DMS114 treated with DMSO at 0.1 percent for 48 hours (cell line): Measurements from ENCODE around the gene C8A.

Experiments
- DNase-seq: peaks from one replicate; lab custom pipeline; 2025; ENCODE audit not compliant: unreplicated experiment; lab: John Stamatoyannopoulos, UW

Gene C8A

DNA sequence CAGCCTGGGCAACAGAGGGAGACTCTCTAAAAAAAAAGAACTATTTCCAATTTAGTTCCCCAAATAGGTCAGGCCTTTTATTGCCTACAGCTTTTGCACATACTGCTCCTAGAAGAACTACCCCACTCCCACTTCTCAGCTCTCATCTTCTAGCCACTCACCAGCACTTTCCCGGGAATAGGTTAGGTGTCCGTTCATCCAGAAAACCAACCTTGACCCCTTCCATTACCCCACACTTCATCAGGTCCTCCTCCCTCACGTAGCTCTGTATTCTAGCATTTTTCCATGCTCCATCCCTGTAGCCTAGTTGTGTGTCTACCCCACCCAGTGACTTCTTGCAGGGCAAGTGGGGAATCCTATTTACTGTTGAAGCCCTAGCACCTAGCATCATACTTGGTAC, 68.6 kb downstream of the C8A start:
- DNase-seq: no peak

DNA sequence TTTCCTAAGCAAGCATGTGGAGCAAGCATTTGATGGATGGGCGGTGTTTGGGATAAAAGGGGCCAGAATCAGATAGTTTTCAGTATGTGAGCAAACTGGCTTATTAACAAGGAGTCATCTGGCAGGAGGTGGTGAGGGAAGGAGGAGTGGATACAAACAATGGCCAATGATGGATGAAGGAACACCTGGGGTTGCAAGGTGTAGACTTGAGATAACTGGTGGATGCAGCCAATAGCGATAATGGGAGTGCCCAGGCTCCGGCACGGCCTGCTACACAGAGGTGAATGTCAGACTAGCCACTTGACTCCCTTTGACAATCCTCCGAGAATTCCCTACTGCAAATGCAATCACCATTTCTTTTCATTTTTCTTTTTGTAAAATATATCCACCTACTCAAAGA, 69.5 kb downstream of the C8A start:
- DNase-seq: no peak

DNA sequence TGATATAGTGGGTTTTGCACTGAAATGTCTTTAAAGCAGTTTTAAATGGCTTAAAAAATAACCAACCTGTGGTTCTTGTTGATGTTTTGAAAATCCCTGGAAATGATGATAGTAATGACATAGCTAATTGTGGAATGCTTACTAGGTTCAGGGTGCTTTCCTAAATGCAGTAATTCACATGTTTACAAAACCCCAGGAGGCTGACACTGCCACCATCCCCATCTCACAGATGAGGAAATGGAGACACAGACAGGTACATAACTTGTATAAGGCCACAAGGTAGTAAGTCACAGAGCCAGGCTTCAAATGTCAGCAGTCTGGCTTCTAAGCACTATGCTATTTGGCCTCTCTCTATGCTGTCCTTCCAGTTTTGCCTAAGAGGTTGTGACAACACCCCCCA, 70.6 kb downstream of the C8A start:
- DNase-seq: no peak

DNA sequence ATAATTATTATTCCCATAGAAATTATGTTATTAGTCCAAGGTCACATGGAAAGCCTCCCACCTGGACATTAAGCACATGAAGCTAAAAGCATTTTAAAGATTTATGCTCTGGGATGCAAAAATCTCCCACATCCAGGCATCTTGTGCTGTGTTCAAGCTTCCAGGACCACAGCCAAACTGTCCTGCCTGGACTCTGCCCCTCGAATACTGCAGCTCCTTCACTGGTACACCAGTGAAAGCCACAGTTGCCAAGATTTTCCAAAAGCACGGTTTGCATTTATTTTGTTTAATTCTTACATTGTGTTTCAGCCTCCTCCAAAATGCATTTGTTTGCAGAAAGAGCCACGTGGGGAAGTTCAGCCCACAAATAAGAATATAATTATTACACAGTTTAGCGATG, 72.6 kb downstream of the C8A start:
- DNase-seq: no peak

DNA sequence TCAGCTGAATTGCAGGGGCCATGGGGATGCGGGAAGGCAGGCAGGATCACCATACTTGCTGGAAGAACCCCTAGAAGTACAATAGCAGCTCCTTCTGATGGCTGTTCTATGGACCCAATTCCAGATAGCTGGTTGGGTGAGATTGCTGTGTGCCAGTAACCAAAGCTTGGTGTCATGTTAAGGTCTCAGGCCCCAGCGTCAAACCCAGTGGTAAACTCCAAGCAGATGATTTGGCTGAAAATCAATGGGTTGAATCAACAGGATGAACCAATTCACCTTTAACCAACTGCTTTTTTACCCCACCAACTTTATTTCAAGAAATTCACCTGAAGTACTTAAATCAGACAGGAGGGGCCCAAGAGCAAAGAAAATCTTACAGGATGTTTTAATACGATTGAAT, 73.4 kb downstream of the C8A start:
- DNase-seq: no peak

DNA sequence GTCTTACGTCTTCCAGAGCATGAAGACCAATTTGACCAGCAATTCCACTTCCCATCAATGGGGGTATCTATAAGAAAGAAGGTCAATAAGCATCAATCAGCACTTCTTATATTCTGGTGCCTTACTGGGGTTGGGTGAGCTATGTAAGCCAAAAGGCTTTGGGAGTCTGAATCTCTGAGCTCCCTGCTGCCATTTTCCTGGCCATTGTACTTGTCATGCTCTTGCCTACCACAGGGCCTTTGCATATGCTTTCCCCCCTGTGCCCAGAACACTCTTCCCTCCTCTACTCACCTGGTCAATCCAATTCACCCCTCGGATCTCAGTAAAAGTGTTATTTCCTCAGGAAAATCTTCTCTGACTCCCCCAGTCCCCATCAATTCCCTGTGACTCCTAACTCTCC, 74.9 kb downstream of the C8A start:
- no peak for DNase-seq

GRCh38 chr1:56931211-56931610, 76.6 kb downstream of the C8A start:
- no peak for DNase-seq

DNA sequence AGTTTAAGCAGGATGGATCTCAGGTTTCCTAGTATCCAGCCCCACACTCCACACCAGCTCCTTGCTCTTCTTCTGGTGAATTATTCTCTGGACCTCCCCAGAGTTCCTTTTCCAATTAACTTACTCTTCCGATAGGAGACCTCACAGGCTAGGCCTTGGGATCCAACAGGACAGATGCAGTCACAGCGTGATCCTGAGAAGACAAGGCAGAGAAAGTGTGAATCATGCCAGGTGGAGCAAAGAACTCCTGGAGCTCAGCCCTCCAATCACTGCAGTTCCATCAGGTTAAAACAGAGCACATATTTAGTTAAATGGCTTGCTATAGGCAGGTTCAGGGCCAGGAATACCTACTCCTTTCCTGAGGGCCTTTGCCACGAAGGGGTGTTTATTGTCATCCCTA, 77.1 kb downstream of the C8A start:
- no peak for DNase-seq

DNA sequence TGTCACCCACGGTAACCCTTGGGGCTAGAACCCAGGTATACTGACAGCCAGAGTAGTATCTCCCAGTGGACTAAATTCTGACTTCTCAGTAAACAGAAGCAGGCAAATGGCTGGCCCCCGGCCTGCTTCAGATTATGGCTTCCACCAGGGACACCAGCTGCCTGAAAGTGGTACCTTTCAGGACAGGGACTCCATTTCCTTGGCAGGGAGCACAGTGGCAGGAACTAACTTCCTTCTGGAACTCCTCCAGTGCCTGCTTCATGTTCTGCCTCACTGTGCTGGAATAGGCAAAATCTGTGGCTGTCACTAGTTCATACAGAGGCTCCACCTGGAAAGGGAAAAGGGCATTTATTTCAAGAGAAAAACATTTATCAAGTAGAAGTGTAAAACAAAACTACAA, 78.6 kb downstream of the C8A start:
- no peak for DNase-seq

DNA sequence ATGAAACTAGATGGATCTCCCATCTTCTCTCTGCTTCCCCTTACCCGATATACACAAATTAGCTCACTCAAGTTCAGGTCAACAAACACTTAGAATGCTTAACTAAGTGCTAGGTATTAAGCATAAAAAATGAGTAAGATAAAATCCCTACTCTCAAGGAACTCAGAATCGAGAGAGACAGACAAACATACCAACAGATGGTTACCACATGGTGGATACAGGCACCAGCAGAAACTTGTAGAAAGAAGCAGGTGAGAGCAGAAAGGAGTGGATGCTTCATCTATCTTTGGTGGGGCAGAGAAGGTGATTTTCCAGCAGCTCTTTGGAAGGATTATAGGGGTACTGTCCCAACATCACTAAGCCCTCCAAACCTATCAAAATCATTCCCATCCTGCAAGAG, 79.0 kb downstream of the C8A start:
- no peak for DNase-seq

GRCh38 chr1:56934430-56935060, 79.9 kb downstream of the C8A start:
- no peak for DNase-seq

GRCh38 chr1:56938646-56939045, 84.0 kb downstream of the C8A start:
- DNase-seq: no peak

GRCh38 chr1:56939209-56939608, 84.6 kb downstream of the C8A start:
- no peak for DNase-seq

DNA sequence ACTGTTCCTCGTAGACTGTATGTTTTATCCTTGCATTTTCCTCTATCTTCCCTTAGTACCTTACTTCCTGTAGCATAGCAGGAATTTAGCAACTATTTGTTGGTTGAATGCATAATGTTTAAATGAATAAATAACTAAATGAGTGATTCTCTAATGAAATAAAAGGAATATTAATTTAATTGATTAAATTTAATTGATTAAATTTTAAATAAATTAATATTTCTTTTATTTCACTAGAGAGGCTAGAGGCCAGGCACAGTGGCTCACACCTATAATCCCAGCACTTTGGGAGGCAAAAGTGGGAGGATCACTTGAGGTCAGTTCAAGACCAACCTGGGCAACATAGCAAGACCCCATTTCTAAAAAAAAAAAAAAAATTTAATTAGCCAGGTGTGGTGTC, 85.4 kb downstream of the C8A start:
- no peak for DNase-seq

GRCh38 chr1:56948403-56949023, 93.9 kb downstream of the C8A start:
- no peak for DNase-seq

DNA sequence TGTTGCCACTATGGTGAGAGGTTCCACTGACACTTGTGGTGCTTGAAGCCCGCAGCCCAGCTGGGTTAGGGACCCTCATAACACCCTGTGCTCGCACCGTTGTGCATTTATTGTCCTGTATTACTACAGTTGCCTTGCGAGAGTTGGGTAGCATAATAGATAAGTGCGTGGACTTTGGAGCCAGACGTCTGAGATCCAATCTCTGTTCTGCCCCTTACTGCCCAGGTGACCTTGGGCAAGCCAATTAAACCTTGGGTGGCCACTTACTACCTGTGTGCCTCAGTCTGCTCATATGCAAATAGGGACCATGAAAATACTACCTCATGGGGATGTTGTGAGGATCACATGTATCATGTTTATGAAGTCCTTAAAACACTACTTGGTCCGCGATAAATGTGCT, 97.9 kb downstream of the C8A start:
- no peak for DNase-seq

DNA sequence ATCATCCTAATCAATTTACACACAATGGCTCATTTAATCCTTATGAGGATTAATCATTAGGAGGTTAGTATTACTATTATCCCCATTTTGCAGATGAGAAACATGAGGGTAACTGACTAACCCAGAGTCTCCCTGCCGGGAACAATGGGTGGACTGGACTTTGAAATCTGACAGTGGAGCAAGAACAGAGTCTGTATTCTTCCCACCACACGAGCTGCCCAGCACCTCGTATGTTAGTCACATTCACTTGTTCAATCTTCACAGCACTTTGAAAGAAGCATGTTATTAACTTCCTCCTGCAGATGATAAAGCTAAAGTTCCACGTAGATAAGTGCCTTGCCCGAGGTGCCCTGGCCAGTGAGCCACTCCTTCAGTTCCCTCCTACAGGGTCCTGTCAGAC, 98.8 kb downstream of the C8A start:
- no peak for DNase-seq

- DNase-seq: no peak
These were observed 100.1 kb downstream of the C8A start for GRCh38 chr1:56954664-56955063.

GRCh38 chr1:56957931-56958330, 103.3 kb downstream of the C8A start:
- no peak for DNase-seq

GRCh38 chr1:56958526-56958925, 103.9 kb downstream of the C8A start:
- DNase-seq: no peak

- DNase-seq: no peak
These were observed 106.8 kb downstream of the C8A start for GRCh38 chr1:56961426-56961825.

- no peak for DNase-seq
These were observed 109.1 kb downstream of the C8A start for GRCh38 chr1:56963667-56964066.

- no peak for DNase-seq
These were observed 109.9 kb downstream of the C8A start for GRCh38 chr1:56964349-56965017.
